HG03457 (cell line): Measurements from ENCODE around the gene TTC7B.

ENCODE experiments used
- ATAC-seq: cut with Tn5 transposase; IDR thresholded peaks from one replicate; pipeline ENCODE4 v1.9.1; 2021; ENCODE audit warnings: moderate number of reproducible peaks; ENCODE audit not compliant: unreplicated experiment

The TTC7B gene

DNA sequence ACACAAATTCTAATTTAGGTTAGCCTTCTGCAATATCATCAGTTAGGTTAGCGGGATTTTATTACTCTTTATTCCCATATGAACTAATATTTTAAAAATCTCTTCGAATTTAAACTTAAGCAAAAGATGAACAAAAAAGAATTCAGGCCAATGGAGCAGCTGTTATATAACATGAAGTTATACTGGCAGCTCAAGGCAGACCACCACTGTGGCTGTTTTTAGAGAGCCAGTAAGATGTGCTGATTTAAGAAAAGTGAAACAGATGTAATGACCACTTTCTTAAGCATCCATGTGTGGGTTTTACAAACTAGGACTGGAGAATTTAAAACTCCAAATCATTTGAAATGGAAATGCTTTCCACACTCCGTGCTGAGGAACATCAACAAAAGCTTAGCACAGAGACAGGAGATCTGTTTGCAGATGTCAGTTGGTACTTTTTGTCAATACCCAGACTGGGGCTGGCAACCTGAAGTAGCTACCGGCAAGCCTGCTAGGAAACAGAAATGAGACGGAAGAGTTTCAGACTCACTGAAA lies 164.9 kb downstream of the TTC7B start:
- ATAC-seq, result no peak

DNA sequence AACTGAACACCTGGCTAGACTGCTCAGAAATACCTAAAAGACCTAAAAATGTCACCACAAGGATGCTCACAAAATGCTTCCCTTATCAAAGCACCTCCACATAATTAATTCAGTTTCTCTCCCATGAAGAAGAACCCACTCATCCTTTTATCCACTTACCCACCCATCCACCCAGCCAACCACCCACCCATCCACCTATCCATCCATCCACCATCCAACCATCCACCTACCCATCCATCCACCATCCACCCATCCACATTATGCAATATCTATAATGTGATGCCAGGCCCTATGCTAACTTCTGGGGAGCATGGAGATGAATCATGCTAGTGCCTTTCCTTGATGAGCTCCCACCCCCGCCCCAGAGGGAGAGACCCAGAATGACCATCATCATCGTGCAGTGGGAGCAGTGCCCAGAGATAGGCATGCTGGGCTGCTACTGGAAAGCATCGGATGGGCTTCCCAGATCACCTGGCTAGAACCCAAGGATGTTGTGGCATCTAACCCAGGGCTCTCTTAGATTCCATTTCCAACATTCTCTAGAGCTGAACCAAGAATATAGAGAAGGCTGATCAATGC lies 166.6 kb downstream of the TTC7B start:
- ATAC-seq, result no peak

DNA sequence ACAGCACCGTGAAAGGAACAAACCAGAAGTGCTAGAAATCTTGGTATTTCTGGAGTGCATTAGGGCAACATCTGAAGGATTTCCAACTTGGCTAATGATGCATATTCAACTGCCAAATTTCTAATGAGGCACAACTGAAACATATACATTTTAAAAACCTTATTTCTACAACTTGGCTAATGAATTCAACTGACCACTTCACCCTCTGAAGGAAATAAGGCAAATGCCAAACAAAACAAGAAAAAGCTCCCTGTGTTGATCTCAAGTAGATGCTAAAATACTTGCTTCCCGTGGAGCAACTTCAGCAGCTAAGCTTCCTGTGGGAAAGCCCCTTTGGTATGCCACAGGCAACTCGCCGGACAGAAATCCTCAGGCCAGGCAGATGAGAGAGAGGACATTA lies 167.1 kb downstream of the TTC7B start:
- no peak for ATAC-seq

DNA sequence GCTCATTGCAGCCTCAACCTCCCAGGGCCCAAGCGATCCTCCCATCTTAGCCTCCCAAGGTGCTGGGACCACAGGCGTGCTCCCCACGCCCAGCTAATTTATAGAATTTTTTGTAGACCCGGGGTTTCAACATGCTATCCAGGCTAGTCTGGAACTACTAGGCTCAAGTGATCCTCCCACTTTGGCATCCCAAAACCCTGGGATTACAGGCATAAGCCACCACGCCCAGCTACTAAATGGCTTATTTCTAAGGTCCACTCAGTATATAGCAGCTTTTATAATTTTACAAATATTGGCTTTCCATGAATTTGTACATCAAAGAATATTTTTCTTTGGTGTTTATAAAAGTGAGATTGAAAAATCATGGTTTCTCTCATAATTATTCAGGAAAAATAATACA lies 167.8 kb downstream of the TTC7B start:
- no peak for ATAC-seq

DNA sequence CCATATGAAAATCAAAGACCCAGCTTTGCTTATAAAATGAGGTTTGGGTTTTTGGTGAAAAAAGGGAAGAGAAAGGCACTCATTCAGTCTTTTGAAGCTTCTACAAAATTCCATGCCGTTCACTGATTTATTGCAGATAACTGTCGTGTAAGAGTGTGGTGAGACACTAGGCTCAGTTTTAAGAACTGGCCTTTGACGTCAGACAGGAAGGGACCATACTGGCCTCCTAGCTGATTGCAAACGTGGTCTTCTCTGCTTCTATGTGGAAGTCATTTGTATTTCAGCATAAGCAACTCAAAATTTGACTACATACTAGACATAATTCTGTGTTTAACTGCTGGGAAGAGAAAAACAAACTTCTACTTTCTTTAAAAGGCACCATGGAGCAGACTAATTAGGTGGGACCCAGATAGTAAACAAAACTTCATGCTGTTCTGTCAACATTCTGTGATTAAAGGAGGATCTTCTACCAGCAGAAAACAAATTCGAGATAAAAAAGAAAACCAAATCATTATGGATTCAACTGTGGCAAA lies 168.7 kb downstream of the TTC7B start:
- no peak for ATAC-seq

DNA sequence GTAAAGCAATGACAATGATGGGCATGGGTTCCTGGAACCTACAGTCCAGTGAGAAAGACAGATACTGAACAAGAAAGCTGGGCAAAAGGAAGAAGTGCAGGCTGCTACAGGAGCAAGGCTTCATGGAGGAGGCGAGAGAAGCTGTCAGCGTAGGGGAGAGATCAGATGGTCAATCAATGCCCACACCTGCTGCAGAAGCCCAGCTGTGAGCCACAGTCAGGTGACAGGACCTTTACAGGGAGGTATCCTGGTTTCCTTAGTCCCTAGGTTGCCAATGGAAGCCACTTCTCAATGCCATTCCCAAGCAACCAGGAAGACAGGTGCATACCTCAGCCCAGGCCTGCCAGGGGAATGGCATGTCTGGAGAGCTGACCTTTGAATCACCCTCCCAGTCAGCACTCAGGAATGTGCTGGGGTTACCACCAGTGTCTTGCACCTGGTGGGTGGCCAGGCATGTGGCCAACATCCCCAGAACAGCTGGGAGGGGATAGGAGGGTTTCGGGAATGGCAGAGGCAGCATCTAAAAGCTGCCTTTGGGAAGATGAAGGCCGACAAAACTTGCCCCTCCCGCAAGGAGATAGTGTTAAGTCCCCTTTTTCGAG lies 170.3 kb downstream of the TTC7B start:
- no peak for ATAC-seq

DNA sequence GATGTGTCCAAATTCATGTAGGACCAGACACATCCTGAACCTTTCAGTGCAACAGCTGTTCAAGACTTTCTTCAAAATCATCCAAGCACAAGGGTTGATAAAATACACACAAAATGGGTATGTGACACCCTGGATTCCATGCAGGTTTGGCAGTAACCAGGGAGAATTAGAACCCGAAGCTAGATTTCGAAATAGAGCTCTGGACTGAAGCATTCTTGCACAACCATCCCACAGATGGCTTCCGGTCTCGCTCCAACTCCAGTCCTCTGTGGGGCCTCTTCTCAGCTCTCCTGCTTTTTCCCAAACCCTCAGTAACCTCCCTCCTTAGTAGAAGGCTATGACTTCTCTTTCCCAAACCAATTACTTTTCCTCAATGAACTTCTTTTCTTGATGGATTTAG lies 171.3 kb downstream of the TTC7B start:
- no peak for ATAC-seq

DNA sequence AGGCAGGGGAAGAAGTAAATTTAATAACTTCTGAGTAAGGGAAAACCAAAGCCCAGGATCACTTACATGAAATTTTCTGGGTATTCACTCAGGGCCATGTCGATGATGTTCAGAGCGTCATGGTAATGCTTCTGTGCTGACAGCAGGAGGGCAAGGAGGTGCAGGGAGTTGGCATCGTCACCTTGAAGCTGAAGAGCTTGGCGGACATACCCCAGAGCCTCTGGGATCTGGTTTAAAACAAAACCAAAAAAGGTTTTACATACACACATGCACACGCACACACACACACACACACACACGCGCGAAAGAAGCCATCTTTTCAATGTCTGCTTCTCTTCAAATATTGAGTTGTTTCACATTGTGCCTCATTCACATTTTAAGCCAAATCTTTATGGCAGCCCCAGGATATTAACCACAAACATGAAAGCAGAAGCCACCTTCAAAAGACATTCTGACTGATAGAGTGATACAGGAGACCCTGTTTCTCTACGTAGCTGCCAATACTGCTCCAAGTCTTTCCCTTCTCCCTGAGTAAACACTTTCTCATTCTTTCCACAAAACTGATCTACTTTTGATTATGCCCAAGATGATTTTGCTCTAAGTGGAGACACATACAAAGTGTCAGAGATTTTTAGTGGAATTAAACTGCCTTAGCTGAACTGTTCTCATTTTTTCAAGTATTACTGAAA lies 172.1 kb downstream of the TTC7B start:
- no peak for ATAC-seq

DNA sequence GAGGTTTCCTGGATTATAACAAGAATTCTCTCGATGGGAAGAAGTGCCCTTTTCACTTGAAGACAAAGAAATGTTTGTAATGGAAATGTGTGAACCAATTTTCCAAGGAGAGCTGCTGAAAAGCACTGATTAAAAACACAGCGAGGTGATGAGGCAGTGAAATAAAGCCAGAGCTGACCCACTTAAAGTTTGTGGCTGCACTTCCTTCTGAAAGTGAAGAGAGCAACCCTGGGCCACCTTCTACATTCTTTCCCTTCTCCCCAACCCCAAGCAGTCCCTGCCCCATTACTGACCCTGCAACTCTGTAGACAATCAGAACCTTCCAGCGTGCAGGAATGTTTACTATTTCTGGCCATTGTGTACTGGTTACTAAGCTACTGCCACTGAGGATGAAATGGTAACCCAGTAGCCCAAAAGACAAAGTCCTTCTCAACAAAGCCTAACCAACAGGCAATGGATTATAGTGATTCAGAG lies 173.9 kb downstream of the TTC7B start:
- ATAC-seq, result no peak

DNA sequence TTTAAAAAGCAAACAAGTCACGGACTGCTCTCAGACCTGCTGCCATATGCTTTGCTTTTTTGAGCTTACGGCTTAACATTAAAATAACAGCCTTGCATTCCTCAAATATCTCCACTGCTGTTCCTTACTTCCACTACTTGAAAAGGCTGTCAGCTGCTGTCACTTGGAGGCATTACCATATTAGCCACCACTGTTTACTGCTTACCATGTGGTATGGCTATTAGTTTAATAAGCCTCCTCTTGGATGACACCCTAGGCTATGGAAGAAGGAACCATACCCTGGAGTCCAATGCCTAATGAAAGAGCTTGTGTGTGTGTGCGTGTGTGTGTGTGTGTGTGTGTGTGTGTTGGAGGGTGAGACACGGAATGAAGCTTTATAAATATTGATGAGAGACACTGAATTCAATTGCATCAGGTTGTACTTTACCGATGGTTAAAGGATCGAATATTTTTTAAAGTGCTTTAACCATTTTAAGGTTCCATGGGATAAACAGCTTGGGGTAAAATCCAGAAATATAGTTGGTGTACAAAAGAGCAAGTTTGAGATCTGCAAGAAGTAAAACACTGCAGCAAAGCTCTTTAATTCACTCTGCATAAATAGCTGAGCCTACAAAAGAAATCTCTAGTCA lies 174.5 kb downstream of the TTC7B start:
- ATAC-seq, result no peak

DNA sequence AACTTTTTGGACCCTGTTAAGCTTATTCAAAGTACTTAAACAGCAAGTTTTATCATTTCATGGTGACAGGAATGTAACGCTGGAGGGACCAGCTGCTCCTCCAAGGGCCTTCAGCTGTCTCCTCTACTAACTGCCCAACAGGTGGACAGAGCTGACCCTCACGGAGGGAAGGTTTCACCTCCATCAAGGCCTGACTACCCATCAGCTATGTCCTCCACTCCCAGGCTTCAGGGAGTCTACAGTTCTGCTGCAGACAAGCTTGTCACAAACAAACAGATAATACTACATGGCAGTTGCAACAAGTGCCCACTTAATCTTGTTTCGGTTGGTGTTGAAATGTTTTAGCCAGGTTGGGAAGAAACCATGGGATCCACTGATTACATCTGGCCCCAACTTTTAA lies 175.1 kb downstream of the TTC7B start:
- no peak for ATAC-seq

DNA sequence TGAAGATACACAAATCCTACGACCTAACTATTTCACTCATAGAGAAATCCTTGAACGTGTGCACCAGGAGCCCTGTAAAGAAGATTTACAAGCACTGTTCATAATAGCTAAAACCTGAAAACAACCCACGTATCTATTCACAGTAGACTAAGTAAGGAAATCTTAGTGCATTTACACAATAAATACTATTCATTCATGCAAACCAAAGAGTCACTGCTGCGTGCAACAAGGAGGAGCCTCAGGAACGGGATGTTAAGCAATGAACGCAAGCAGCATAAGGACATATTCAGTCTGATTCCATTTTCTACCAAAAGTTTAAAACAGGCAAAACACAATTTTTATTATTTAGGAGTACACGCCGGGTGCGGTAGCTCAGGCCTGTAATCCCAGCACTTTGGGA lies 176.6 kb downstream of the TTC7B start:
- ATAC-seq, result no peak

DNA sequence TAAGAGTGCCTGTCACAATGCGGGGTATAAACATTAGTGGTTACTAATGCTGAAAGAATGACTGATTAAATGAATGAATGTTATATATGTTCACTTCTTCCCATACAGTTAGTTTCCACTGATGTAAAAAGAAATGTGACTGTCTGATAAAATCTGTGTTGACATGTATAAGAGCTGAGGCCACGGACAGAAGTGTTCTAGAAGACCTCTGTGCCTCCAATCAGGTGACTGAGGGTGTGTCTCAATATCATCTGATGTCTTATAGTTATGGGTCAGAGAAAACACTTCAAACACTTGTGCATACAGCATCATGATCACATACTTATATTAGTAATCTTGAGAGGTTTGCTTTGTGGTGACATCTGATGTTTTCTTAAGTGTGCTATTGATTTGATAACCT lies 183.4 kb downstream of the TTC7B start:
- no peak for ATAC-seq

DNA sequence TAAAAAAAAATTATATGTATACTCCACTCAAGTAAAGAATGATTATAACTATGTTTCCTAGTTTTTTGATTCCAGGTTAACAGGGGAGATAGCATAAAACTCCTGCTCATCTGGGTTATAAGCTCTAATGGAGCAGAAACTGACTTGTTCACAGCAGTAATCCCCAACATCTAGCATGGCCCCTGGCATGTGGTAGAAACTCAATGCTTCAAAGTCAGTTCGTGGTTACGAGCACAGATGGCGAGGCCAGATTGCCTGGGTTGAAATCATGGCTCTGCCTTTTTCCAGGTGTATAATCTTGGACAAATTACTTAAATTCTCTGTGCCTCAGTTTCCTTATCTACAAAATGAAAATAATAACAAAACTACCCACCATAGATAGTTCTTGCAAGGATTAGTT lies 183.8 kb downstream of the TTC7B start:
- no peak for ATAC-seq

DNA sequence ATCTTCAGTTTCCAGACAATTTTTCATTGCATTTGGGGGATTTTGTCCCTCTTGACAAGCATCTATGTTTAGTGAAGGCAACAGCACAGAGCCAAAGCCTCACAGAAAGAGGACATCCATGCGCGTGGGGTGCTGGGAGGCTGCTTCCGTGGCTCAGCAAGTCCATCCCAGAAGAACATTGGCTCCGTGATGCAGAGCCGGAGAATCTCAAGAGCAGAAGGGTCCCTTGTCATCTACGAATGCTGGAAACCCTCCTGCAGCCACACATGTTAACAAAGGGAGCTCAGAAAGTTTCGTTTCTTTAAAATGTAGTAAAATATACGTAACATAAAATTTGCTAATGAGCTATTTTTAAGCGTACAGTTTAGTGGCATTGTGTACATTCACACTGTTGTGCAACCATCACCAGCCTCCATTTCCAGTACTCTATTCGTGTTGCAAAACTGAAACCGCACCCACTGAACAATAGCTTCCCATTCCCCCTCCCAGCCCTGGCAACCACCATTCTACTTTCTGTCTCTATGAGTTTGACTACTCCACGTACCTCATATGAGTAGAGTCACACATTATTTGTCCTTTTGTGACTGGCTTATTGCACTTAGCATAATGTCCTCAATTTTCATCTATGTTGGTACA lies 185.9 kb downstream of the TTC7B start:
- no peak for ATAC-seq

DNA sequence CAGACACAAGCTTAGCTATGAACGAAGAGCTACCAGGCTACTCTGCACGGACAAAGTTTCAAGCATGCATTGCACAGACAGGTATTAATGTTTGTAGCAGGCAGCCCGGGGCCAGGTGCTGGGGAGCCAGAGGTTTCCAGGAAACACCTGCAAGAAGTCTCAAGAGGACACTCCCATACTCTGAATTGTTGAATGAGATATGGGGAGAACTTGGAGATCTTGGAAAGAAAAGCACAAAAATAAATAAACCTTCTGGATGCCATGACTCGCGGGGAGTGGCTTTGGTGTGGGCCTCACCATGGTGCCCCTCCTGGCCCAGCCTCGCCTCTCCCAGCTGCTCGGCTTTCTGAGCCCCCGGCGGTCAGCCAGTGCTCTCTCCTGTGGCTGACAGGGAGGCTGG lies 186.8 kb downstream of the TTC7B start:
- ATAC-seq, result no peak

DNA sequence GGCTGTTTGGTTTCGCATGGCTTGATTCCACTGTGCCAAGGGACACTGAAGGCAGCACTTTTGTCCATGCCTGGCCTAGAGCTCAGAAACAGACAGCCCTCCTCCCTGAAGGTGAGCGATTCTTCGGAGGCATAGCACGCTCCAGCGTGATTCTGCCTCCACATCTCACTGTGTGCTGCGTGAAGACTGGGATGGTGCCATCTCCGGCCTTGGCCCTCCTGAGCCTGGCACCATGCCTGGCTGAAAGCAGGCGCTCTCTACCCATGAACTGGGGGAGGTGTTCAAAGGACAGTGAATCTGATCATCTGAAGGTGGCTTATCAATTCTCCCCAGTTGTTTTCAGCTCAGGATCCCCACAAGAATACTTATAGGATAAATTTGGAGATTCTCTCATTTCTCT lies 187.4 kb downstream of the TTC7B start:
- no peak for ATAC-seq

DNA sequence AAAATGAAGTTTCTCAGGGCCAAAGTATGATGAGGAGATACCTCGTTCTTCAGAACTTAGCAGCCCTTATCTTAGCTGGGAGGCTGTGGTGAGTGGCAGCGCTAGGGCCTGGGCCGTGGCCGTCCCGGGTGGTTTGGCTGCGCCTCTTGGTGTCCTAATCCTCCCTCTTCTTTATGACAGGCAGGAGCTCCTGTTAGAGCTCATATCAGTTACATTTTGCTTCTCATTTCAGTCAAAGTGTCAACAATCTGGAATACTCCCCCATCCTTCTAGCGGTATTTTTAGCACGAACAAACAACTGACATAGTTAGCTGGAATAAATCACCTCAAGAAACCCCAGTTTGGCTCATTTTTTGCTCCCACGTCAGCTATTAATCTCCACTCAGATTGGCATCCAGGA lies 188.8 kb downstream of the TTC7B start:
- ATAC-seq, result no peak

DNA sequence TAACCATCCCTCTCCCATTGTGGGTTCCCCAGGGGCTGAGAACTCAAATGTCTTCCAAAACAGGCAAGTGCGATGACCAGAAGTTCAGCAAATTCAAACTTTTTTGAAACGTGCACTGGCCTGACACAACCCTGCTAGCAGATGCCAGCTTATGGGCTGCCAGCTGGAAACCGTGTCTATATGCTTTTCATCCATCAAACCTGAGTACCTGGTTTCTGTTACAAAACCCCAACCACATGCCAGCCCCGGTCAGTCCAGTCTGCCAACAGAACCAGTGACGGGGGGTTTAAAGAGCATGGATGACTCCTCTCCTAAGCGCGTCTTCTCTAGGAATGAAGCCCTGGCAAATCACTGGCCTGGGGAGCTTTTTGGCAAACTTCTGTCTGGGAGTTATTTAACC lies 189.7 kb downstream of the TTC7B start:
- no peak for ATAC-seq

DNA sequence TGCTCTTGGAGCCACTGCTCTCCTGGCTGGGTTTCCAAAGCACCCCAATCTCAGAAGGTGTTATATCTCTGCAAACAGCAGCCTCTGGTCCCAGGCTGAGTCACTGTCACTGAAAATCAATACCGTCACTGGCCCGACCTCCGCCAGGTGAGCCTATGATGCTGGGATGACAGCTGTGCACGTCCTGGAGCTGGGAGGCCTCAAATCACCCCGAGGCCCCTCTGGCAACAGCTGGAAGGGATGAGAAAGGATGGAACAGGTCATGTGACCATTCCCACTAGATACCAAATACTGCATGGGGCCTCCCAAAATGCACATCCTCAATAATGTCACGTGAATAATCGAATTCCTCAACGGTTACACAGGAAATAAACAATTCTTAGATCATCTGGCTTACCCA lies 190.8 kb downstream of the TTC7B start:
- ATAC-seq, result no peak

DNA sequence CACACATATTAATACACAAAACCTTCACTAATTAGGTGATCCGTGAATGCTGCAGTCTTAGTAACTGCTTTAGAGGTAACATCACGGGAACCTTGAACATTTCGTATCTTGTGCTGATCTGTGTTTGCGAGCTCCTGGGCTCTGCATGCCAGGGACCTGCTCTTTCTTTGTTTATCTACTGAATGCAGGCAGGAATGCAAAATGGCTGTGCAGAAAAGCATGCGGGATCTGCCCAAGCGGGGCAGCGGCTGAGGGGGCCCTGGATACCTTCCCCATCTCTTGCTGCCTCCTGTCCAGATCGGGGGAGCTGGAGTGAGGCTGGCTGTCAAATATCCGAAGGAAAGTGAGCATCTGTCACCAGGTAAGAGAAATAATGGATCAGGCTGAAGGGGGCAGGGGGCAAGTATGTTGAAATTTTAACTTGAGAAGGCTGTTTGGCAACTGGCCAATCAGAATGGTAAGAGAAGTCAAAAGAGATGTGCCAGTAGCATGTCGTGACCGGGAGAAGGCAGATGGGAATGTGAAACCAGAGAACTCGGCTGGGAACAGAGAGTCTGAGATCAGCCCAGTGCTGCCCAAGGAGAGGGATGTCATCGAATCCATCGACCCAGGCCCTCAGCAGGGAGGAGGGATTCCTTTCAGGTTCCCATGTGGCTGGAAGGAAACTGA lies 191.4 kb downstream of the TTC7B start:
- no peak for ATAC-seq
